AG09309 (cell line): ENCODE data around the gene BCAP31.
A peak's percentile ranks its signal among the peaks of the same experiment; 100 is the strongest.

Experiments used
- DNase-seq: peaks from one replicate; pipeline ENCODE4 v3.0.0-alpha.2; 2010; ENCODE audit warnings: low read depth
- H3K4me3 ChIP-seq: 2 replicates; pipeline ENCODE4 v1.5.1; 2011; ENCODE audit warnings: mild to moderate bottlenecking, low read depth, low read length, moderate library complexity; ENCODE audit not compliant: control insufficient read depth
- TF ChIP-seq, protein P1 (sequence below): IDR thresholded peaks from 2 replicates; pipeline ENCODE4 v1.5.1; 2011; ENCODE audit warnings: mild to moderate bottlenecking, low read depth, low read length, inconsistent platforms; ENCODE audit not compliant: insufficient read depth, control insufficient read depth; ENCODE audit errors: missing control alignments

BCAP31 gene

DNA sequence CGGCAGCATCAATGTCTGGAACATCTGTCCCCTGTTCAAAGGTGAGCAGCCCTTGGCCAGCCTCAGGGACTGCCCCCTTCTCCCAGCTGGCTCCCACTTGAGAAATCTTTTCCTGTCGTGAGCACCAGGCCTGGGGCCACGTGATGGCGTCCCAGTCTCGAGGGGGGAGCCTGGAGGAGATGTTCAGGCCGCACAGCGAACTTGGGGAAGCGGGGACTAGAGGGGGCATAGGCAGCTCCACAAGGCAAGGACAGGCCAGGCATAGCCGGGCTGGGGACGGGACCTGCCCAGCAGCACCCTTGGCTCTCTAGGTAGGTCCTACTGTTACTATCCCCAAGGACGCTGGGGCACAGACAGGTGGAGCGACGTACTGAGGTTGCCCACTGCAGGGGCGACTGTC is 33.7 kb downstream of the BCAP31 start:
- H3K4me3 ChIP-seq, result no peak overlapping the region
- TF ChIP-seq, protein P1, sequence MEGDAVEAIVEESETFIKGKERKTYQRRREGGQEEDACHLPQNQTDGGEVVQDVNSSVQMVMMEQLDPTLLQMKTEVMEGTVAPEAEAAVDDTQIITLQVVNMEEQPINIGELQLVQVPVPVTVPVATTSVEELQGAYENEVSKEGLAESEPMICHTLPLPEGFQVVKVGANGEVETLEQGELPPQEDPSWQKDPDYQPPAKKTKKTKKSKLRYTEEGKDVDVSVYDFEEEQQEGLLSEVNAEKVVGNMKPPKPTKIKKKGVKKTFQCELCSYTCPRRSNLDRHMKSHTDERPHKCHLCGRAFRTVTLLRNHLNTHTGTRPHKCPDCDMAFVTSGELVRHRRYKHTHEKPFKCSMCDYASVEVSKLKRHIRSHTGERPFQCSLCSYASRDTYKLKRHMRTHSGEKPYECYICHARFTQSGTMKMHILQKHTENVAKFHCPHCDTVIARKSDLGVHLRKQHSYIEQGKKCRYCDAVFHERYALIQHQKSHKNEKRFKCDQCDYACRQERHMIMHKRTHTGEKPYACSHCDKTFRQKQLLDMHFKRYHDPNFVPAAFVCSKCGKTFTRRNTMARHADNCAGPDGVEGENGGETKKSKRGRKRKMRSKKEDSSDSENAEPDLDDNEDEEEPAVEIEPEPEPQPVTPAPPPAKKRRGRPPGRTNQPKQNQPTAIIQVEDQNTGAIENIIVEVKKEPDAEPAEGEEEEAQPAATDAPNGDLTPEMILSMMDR, result no peak

DNA sequence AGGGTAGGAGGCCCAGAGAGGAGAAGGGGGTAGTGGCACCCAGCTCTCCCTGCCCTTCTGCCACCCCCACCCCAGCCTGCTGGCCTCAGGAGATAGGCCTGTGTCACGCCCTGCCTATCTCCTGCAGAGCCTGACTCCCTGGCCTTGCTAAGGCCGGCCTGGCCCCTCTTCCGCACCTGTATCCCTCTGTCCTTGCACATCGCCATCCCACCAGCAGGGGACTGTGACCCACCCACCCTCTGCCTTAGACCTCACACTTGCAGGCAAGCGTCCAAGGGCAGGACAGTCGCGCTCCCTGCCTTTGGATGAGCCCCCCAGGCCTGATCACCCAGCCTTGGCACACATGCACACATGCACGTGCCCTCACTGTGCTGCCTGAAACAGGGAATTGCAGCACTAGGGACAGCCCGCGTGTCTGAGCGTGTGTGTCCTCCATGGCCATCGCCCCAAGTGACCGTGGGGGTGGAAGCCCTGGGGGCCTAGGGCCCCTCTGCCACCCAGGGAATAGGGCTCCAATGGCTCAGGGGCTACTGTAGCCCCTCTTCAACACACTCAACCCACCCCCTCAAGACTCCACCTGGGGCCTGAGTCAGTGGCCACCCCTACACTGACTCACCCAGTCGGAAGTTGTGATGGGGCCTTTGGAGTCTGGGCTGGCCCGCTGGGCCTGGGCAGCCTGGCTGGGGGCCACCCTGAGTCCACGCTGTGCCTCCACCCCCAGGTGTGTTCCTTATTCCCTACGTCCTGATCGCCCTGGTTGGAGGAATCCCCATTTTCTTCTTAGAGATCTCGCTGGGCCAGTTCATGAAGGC is 34.3 kb downstream of the BCAP31 start:
- TF ChIP-seq, protein P1, result no peak
- H3K4me3 ChIP-seq, result peak overlapping the region; percentile 2
- DNase-seq, result no peak

More for the DNA sequence above, 33.7 kb downstream of the BCAP31 start:
- DNase-seq, result no peak

GRCh38 chrX:153688911-153689590 is 35.1 kb downstream of the BCAP31 start:
- peak overlapping the region; percentile 33 for H3K4me3 ChIP-seq
- no peak for DNase-seq
- TF ChIP-seq, protein P1, result no peak

- peak overlapping the region; percentile 32 for H3K4me3 ChIP-seq
- DNase-seq, result no peak
- TF ChIP-seq, protein P1, result no peak
Measured at GRCh38 chrX:153688506-153688905, 35.7 kb downstream of the BCAP31 start.

GRCh38 chrX:153688071-153688470 is 36.1 kb downstream of the BCAP31 start:
- TF ChIP-seq, protein P1, result no peak
- DNase-seq, result no peak
- H3K4me3 ChIP-seq, result no peak overlapping the region; the same call in 1 of the 2 replicates

- H3K4me3 ChIP-seq, result peak within 1 kb of the TSS; percentile 32
- DNase-seq, result no peak
- TF ChIP-seq, protein P1, result no peak
Measured at GRCh38 chrX:153687121-153688039, 36.8 kb downstream of the BCAP31 start, which contains the start of gene SLC6A8. TSS of gene SLC6A8 (plus strand) at chrX:153687926. CDS start at chrX:153688575, 649 bp downstream.
